Osteocyte (in vitro differentiated cells): ENCODE data around the gene PSMD6. TPM values are rescaled to one million over a fixed set of nuclear protein-coding genes. Genes with fewer than 3 reads are reported as not detected.
A peak's percentile ranks its signal among the peaks of the same experiment; 100 is the strongest.

Experiments used
- DNase-seq: peaks from one replicate; pipeline ENCODE4 v3.0.0; 2021; ENCODE audit warnings: mixed read lengths; ENCODE audit not compliant: unreplicated experiment; ENCODE audit errors: extremely low spot score
- H3K27ac Mint-ChIP-seq: one replicate; pipeline ENCODE4 v1.8.0; 2021; ENCODE audit warnings: mild to moderate bottlenecking, mixed read lengths; ENCODE audit not compliant: unreplicated experiment
- H3K27me3 Mint-ChIP-seq: one replicate; pipeline ENCODE4 v1.8.0; 2021; ENCODE audit warnings: mixed read lengths; ENCODE audit not compliant: unreplicated experiment
- H3K36me3 Mint-ChIP-seq: one replicate; pipeline ENCODE4 v1.8.0; 2021; ENCODE audit warnings: mixed read lengths; ENCODE audit not compliant: unreplicated experiment
- H3K4me1 Mint-ChIP-seq: one replicate; pipeline ENCODE4 v1.8.0; 2021; ENCODE audit warnings: mixed read lengths; ENCODE audit not compliant: unreplicated experiment
- H3K4me3 Mint-ChIP-seq: one replicate; pipeline ENCODE4 v1.8.0; 2021; ENCODE audit warnings: mild to moderate bottlenecking, moderate library complexity, mixed read lengths; ENCODE audit not compliant: unreplicated experiment
- H3K9me3 Mint-ChIP-seq: one replicate; pipeline ENCODE4 v1.8.0; 2021; ENCODE audit warnings: mixed read lengths; ENCODE audit not compliant: unreplicated experiment
- total RNA-seq: library from RNA; stranded (reverse); gene quantifications from 2 replicates; pipeline ENCODE4 v1.2.1, GENCODE V29; 2021
- TF ChIP-seq, protein P1 (sequence below): fragments of 200-600 bp; sonication (generic); IDR thresholded peaks from 2 replicates; pipeline ENCODE4 v1.5.0; 2021; ENCODE audit warnings: antibody characterized with exemption, mild to moderate bottlenecking, moderate library complexity

Gene PSMD6
- total RNA-seq, 1 donor from 2014 or later = 72.6 TPM

- TF ChIP-seq, protein P1, sequence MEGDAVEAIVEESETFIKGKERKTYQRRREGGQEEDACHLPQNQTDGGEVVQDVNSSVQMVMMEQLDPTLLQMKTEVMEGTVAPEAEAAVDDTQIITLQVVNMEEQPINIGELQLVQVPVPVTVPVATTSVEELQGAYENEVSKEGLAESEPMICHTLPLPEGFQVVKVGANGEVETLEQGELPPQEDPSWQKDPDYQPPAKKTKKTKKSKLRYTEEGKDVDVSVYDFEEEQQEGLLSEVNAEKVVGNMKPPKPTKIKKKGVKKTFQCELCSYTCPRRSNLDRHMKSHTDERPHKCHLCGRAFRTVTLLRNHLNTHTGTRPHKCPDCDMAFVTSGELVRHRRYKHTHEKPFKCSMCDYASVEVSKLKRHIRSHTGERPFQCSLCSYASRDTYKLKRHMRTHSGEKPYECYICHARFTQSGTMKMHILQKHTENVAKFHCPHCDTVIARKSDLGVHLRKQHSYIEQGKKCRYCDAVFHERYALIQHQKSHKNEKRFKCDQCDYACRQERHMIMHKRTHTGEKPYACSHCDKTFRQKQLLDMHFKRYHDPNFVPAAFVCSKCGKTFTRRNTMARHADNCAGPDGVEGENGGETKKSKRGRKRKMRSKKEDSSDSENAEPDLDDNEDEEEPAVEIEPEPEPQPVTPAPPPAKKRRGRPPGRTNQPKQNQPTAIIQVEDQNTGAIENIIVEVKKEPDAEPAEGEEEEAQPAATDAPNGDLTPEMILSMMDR = no peak
- Mint-ChIP-seq H3K27ac (no peak overlapping the region), H3K9me3 (no peaks in the 10 kb centered on the region), H3K36me3 (peaks cover 55% of the 10 kb centered on the region), H3K4me1 (peaks cover 12% of the 10 kb centered on the region), H3K4me3 (no peak overlapping the region), H3K27me3 (no peaks in the 10 kb centered on the region)
- no peak for DNase-seq
Measured at GRCh38 chr3:64016941-64017620, 6.2 kb downstream of the PSMD6 start.

GRCh38 chr3:64011685-64012084 is 11.6 kb downstream of the PSMD6 start:
- H3K27ac Mint-ChIP-seq = no peak overlapping the region
- DNase-seq = no peak
- TF ChIP-seq, protein P1 = no peak
- no peaks in the 10 kb centered on the region for H3K9me3 Mint-ChIP-seq
- H3K36me3 Mint-ChIP-seq = peaks cover 52% of the 10 kb centered on the region
- H3K4me1 Mint-ChIP-seq = peaks cover 23% of the 10 kb centered on the region
- H3K27me3 Mint-ChIP-seq = no peaks in the 10 kb centered on the region
- H3K4me3 Mint-ChIP-seq = no peak overlapping the region

- Mint-ChIP-seq H3K27ac (peak overlapping the region; percentile 29), H3K27me3 (no peaks in the 10 kb centered on the region), H3K4me1 (peaks cover 23% of the 10 kb centered on the region), H3K4me3 (no peak overlapping the region), H3K36me3 (peaks cover 48% of the 10 kb centered on the region), H3K9me3 (no peaks in the 10 kb centered on the region)
- DNase-seq = no peak
- TF ChIP-seq, protein P1 = no peak
Measured at GRCh38 chr3:64010199-64010598, 13.1 kb downstream of the PSMD6 start.

DNA sequence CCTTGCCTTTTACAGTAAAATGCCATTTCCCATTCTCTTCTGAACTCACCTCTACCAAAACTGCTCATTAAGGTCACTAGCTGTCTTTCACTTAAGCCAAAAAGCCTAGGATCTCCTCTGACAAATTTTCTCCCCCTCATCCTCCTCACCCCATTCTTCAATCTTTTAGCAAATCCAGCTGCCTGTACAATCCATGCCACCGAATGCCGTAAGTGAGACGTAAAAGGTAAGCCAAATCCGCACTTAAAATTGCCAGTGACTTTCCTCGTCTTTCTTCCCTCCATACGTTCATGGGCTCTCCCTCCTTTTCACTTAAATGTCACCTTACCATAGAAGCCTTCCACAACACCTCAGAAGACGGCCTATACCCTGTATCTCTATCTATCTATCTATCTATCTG is 13.8 kb downstream of the PSMD6 start:
- Mint-ChIP-seq H3K36me3 (peaks cover 45% of the 10 kb centered on the region), H3K4me3 (no peak overlapping the region), H3K4me1 (peaks cover 23% of the 10 kb centered on the region), H3K27ac (peak overlapping the region; percentile 29), H3K27me3 (no peaks in the 10 kb centered on the region), H3K9me3 (no peaks in the 10 kb centered on the region)
- DNase-seq = no peak
- TF ChIP-seq, protein P1 = no peak

DNA sequence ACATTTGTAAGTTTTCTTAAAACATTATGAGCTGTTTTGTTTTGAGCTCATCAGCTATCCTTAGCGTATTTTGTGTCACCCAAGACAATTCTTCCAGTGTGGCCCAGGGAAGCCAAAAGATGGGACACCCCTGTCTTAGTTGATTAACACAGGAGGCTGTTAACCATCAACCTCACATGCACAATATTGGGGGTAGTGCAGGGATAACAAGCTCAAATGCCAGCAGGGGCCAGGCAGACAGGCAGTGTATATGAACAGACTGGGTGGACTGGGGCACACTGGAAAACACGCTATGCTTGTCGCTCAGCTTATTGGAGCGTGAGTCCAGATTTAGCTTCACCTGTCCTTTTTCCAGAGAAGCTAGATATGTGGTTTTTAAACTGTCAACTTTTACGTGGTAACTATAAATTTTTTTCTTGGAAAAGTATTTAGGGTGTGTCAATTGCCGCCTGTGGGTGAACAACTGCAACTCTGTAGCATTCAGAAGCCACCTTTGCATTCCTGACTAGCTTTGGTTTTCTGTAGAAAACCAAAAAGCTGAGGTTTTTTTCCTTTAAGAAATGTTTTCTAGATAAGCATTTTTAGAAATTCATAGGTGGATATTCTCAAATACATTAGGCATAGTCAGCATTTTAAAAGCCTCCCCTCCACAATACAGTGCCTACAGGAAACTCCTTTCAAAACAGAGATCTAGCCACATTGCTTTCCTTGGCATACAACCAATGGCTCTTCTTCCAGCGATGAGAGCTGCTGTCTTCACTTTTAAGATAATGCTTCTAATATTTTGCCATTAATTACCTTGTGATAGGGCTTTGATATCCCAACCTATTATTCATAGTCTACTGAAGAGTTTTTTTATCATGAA is 14.6 kb downstream of the PSMD6 start:
- H3K27ac Mint-ChIP-seq = peak overlapping the region; percentile 29
- no peak overlapping the region for H3K4me3 Mint-ChIP-seq
- H3K9me3 Mint-ChIP-seq = no peaks in the 10 kb centered on the region
- TF ChIP-seq, protein P1 = no peak
- peaks cover 37% of the 10 kb centered on the region for H3K36me3 Mint-ChIP-seq
- no peaks in the 10 kb centered on the region for H3K27me3 Mint-ChIP-seq
- peaks cover 23% of the 10 kb centered on the region for H3K4me1 Mint-ChIP-seq
- no peak for DNase-seq
